Karpas-422 (cell line): ENCODE data around the gene BANF2. TPM values are rescaled to one million over a fixed set of nuclear protein-coding genes. Genes with fewer than 3 reads are reported as not detected.

ENCODE experiments used
- DNase-seq: peaks from one replicate; pipeline ENCODE4 v3.0.0-alpha.2; 2015
- H2AFZ ChIP-seq: fragments of 200-600 bp; sonication (generic); 2 replicates; pipeline ENCODE4 v1.6.1; 2014; ENCODE audit warnings: antibody characterized with exemption, low read length, mixed read lengths
- H3K27ac ChIP-seq: fragments of 200-600 bp; sonication (generic); 2 replicates; pipeline ENCODE4 v1.5.1; 2014; ENCODE audit warnings: mild to moderate bottlenecking, low read length, moderate library complexity
- H3K27me3 ChIP-seq: fragments of 200-600 bp; sonication (generic); 2 replicates; pipeline ENCODE4 v1.6.1; 2014; ENCODE audit warnings: low read length, mixed read lengths
- H3K36me3 ChIP-seq: fragments of 200-600 bp; sonication (generic); 2 replicates; pipeline ENCODE4 v1.6.1; 2014; ENCODE audit warnings: low read length, mixed read lengths; ENCODE audit not compliant: insufficient read depth
- H3K4me1 ChIP-seq: fragments of 200-600 bp; sonication (generic); 2 replicates; pipeline ENCODE4 v1.6.1; 2014; ENCODE audit warnings: mild to moderate bottlenecking, low read length, mixed read lengths
- H3K4me2 ChIP-seq: fragments of 200-600 bp; sonication (generic); 2 replicates; pipeline ENCODE4 v1.6.1; 2014; ENCODE audit warnings: low read length, low read depth, mild to moderate bottlenecking; ENCODE audit not compliant: poor library complexity, severe bottlenecking
- H3K4me3 ChIP-seq: fragments of 200-600 bp; sonication (generic); 2 replicates; pipeline ENCODE4 v1.5.1; 2014; ENCODE audit warnings: mild to moderate bottlenecking, antibody characterized with exemption, low read length, mixed read lengths
- H3K79me2 ChIP-seq: fragments of 200-600 bp; sonication (generic); 2 replicates; pipeline ENCODE4 v1.6.1; 2014; ENCODE audit warnings: mild to moderate bottlenecking, low read length, mixed read lengths
- H3K9ac ChIP-seq: fragments of 200-600 bp; sonication (generic); 2 replicates; pipeline ENCODE4 v1.6.0; 2014; ENCODE audit warnings: low read length
- H3K9me2 ChIP-seq: fragments of 200-600 bp; sonication (generic), shearing (Covaris generic); replicated peaks from 2 replicates; pipeline ENCODE4 v1.6.0; 2014; ENCODE audit warnings: mild to moderate bottlenecking, low read length, moderate library complexity; ENCODE audit not compliant: insufficient read depth
- H3K9me3 ChIP-seq: fragments of 300-700, 200-600 bp; sonication (generic); 2 replicates; pipeline ENCODE4 v1.6.1; 2014; ENCODE audit warnings: low read length, mixed read lengths
- H4K20me1 ChIP-seq: fragments of 200-600 bp; sonication (generic); 2 replicates; pipeline ENCODE4 v1.6.1; 2014; ENCODE audit warnings: mild to moderate bottlenecking, antibody characterized with exemption, low read length, low read depth; ENCODE audit not compliant: insufficient read depth
- total RNA-seq: library from RNA; depleted of rRNA; stranded (reverse); fragments of >200 nt; shearing (Covaris generic); gene quantifications from 2 replicates; pipeline ENCODE4 v1.2.3, GENCODE V29; 2014; ENCODE audit warnings: low replicate concordance

Gene BANF2
- total RNA-seq, 1 experiment from 2014 or later: not detected

DNA sequence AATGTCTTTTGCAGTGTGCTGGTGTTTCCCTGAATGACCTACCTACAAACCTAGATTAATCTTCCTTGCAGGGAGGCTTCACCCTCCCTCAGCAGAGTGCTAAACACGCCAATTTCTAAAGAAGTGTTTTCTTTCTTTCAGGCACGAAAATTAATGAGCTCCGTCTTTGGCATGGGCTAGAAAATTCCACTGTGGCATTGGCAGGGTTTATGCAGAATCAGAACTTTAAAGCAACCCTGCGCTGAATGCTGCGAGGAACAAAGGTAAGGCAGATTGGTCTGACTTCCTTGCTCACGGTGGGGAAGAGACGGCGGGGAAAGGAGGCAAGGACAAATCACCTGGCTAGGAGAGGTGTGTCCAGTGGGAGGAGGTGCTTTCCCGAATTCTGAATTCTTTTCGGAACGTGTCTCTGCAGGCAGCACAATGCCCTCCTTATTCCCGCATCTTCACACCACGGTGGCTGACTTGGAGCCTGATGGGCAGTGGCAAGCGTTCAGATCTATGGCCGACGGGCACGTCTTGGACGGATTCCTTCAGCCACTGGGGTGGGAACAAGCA lies 6.2 kb upstream of the BANF2 start:
- no peaks in the 10 kb centered on the region for H3K36me3 ChIP-seq
- no peak overlapping the region for H2AFZ ChIP-seq
- no peaks in the 10 kb centered on the region for H3K27me3 ChIP-seq
- H4K20me1 ChIP-seq: no peaks in the 10 kb centered on the region
- H3K27ac ChIP-seq: no peak overlapping the region
- no peak for DNase-seq
- no peaks in the 10 kb centered on the region for H3K79me2 ChIP-seq
- no peak overlapping the region for H3K4me3 ChIP-seq
- no peak overlapping the region for H3K4me2 ChIP-seq
- H3K9me3 ChIP-seq: no peaks in the 10 kb centered on the region; the same call in 1 of the 2 replicates
- no peak overlapping the region for H3K9ac ChIP-seq
- no peaks in the 10 kb centered on the region for H3K4me1 ChIP-seq
- no peaks in the 10 kb centered on the region for H3K9me2 ChIP-seq

DNA sequence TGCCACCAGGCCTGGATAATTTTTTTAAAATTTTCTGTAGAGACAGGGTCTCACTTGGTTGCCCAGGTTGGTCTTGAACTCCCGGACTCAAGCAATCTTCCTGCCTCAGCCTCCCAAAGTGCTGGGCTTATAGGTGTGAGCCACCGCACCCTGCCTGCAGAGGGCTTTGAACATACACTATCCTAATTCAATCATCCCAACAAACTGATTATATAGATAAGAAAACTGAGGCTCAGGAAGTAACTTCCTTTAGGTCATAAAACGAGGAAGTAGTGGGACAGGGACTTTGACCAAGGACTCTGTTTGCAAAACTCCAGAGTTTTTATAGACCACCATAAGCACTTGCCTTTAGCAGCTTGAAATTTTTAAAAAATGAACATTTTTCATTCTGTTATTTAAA lies 5.0 kb upstream of the BANF2 start:
- no peaks in the 10 kb centered on the region for H4K20me1 ChIP-seq
- no peaks in the 10 kb centered on the region for H3K27me3 ChIP-seq
- no peaks in the 10 kb centered on the region for H3K79me2 ChIP-seq
- H3K9me3 ChIP-seq: no peaks in the 10 kb centered on the region; the same call in 1 of the 2 replicates
- DNase-seq: no peak
- no peak overlapping the region for H2AFZ ChIP-seq
- H3K4me2 ChIP-seq: no peak overlapping the region
- no peaks in the 10 kb centered on the region for H3K36me3 ChIP-seq
- H3K4me1 ChIP-seq: no peaks in the 10 kb centered on the region
- H3K9ac ChIP-seq: no peak overlapping the region
- no peak overlapping the region for H3K27ac ChIP-seq
- no peak overlapping the region for H3K4me3 ChIP-seq
- H3K9me2 ChIP-seq: no peaks in the 10 kb centered on the region

DNA sequence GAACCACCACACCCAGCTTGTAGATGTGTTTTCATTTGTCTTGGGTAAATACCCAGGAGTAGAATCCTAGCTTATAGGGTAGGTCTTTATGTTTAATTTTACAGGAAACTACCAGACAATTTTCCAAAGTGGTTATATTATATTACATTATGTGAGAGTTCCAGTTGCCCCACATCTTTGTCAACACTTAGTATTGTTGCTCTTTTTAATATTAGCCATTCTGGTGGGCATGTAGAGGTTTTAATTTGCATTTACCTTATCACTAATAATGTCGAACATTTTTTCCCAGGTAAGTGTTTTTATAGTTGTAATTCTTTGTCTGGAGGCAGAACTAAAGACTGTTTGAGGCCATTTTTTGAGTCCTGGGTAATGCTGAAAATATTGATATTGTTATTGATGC lies 3.5 kb upstream of the BANF2 start:
- no peaks in the 10 kb centered on the region; the same call in 1 of the 2 replicates for H3K9me3 ChIP-seq
- H3K27ac ChIP-seq: no peak overlapping the region
- no peaks in the 10 kb centered on the region for H3K79me2 ChIP-seq
- H3K36me3 ChIP-seq: no peaks in the 10 kb centered on the region
- DNase-seq: no peak
- H4K20me1 ChIP-seq: no peaks in the 10 kb centered on the region
- H3K27me3 ChIP-seq: no peaks in the 10 kb centered on the region
- no peak overlapping the region for H3K9ac ChIP-seq
- no peak overlapping the region for H3K4me2 ChIP-seq
- no peaks in the 10 kb centered on the region for H3K4me1 ChIP-seq
- no peak overlapping the region for H2AFZ ChIP-seq
- no peaks in the 10 kb centered on the region for H3K9me2 ChIP-seq
- no peak overlapping the region for H3K4me3 ChIP-seq

DNA sequence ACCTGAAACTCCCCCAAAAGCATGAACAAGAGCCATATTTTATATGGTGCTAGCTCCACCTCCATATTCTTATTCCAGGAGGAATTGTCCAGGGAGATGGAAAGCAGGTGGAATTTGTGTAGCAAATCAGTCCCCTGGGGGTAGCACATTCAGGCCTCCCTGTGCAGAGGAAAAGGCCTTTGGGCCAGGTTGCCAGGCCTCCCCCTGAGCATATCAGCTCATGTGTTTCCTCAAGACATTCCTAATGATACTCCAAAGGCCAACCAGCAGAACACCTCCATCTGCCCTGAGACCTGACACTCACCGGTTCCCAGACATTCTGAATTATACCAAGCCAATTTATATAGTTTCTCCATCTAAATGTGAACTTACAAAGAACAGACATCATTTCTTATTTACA lies 2.6 kb upstream of the BANF2 start:
- Histone ChIP-seq H3K79me2 (no peaks in the 10 kb centered on the region), H3K4me1 (no peaks in the 10 kb centered on the region), H3K9me3 (no peaks in the 10 kb centered on the region; the same call in 1 of the 2 replicates), H3K4me3 (no peak overlapping the region), H3K36me3 (no peaks in the 10 kb centered on the region), H3K27ac (no peak overlapping the region), H3K27me3 (no peaks in the 10 kb centered on the region), H3K9me2 (no peaks in the 10 kb centered on the region), H3K4me2 (no peak overlapping the region), H4K20me1 (no peaks in the 10 kb centered on the region), H3K9ac (no peak overlapping the region), H2AFZ (no peak overlapping the region)
- DNase-seq: no peak

DNA sequence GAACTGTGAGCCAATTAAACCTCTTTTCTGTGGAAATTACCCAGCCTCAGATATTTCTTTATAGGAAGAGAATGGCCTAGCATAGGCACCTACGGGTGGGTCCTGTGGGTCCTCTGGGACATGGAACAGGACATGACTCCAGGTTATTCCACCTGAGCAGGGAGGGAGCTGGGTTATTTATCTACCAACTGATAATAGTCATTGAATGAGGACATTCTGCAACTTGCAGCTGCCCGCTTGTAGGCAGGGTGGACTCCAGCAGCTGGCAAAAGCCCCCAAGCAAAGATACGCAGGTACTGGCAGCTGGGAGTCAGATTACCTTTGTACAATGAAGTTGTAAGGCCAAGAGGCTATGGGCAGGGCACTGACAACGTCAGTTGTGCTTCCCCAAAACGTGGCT lies 1.4 kb upstream of the BANF2 start:
- no peaks in the 10 kb centered on the region for H3K36me3 ChIP-seq
- no peaks in the 10 kb centered on the region for H3K27me3 ChIP-seq

DNA sequence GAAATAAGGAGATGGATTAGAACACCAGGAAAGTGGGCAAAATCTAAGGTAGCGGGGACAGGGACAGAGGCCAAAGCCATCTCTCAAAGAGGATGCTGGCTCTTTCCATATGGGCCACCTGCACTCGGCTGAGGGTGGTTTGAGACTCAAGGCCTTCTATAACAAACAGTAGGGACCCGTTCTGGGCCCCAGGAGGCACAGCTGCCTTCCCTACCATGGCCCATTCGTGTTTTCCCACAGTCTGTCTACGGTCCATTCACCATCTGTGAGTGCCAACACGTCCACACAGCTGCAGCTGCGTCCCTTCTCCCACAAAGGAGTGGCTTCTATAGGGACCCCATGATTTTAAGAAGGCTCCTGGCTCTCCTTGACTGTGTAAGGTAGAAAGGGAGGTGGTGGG lies 871 bp downstream of the BANF2 start:
- H3K9me3 ChIP-seq: no peaks in the 10 kb centered on the region; the same call in 1 of the 2 replicates
- H3K27me3 ChIP-seq: no peaks in the 10 kb centered on the region
- H3K9me2 ChIP-seq: no peaks in the 10 kb centered on the region
- no peak overlapping the region for H3K4me3 ChIP-seq
- H3K9ac ChIP-seq: no peak overlapping the region
- no peak overlapping the region for H3K27ac ChIP-seq
- no peaks in the 10 kb centered on the region for H3K79me2 ChIP-seq
- H3K4me1 ChIP-seq: no peaks in the 10 kb centered on the region
- no peak overlapping the region for H3K4me2 ChIP-seq
- H2AFZ ChIP-seq: no peak overlapping the region
- no peaks in the 10 kb centered on the region for H4K20me1 ChIP-seq
- no peaks in the 10 kb centered on the region for H3K36me3 ChIP-seq
- DNase-seq: no peak

More for the DNA sequence above, 1.4 kb upstream of the BANF2 start:
- no peak overlapping the region for H3K4me3 ChIP-seq
- no peaks in the 10 kb centered on the region for H3K9me2 ChIP-seq
- H3K4me2 ChIP-seq: no peak overlapping the region
- no peak overlapping the region for H3K9ac ChIP-seq
- no peak overlapping the region for H3K27ac ChIP-seq
- no peaks in the 10 kb centered on the region for H4K20me1 ChIP-seq
- no peaks in the 10 kb centered on the region for H3K79me2 ChIP-seq
- H3K9me3 ChIP-seq: no peaks in the 10 kb centered on the region; the same call in 1 of the 2 replicates
- no peak overlapping the region for H2AFZ ChIP-seq
- DNase-seq: no peak
- H3K4me1 ChIP-seq: no peaks in the 10 kb centered on the region

DNA sequence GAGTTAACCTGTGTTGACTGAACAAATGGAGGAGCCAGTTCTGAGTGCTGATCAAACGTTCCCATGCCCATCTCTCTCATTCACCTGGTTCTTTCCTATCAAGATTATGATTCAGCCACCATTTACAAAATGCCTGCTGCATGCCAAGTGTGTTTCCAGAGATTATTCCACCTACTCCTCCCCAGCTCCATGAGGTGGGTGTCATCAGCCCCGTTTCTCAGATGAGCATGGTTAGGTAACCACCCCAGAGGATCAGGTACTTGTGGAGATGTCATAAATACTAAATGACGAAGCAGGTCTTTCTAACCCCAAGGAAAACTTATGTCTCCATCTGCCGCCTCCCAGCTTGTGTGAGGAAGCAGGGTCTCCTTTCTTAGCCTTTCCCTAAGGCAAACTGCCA lies 2.1 kb downstream of the BANF2 start:
- Histone ChIP-seq H2AFZ (no peak overlapping the region), H4K20me1 (no peaks in the 10 kb centered on the region), H3K9ac (no peak overlapping the region), H3K4me2 (no peak overlapping the region), H3K27me3 (no peaks in the 10 kb centered on the region), H3K79me2 (no peaks in the 10 kb centered on the region), H3K27ac (no peak overlapping the region), H3K4me1 (no peaks in the 10 kb centered on the region), H3K9me2 (no peaks in the 10 kb centered on the region), H3K9me3 (no peaks in the 10 kb centered on the region), H3K36me3 (no peaks in the 10 kb centered on the region), H3K4me3 (no peak overlapping the region)
- no peak for DNase-seq

DNA sequence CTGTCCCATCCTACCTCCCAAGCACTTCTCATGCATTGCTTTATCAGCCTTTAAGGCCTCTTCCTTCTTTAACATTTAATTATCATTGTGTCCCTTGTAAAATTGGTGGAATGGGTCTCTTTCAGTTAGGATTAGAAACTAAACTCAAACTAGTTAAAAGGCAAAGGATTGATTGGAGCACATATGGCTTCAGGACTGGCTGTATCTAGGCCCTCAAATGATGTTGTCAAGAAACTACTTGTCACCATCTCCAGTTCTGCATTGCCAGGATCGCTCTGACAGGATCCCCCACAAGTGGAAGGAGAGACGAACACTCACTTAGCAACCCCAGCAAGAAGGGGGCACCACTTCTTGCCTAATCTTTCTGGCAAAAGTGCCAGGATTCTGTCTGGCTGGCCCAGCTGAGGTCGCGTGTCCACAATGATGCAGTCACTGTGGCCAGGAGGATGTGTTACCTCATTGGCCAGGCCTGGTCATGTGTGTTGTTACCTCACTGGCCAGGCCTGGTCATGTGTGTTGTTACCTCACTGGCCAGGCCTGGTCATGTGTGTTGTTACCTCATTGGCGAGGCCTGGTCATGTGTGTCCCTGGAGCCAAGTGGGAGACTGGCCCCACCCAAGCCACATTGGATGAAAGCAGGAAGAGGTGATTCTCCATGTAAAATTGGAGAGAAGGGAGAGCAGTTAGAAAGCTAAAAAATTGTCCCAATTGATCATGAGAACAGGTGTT lies 5.0 kb downstream of the BANF2 start:
- Histone ChIP-seq H3K9me3 (no peaks in the 10 kb centered on the region), H3K27me3 (no peaks in the 10 kb centered on the region), H3K9ac (no peak overlapping the region), H3K4me1 (no peaks in the 10 kb centered on the region), H3K79me2 (no peaks in the 10 kb centered on the region), H3K9me2 (no peaks in the 10 kb centered on the region), H3K4me3 (no peak overlapping the region), H3K27ac (no peak overlapping the region), H3K36me3 (no peaks in the 10 kb centered on the region), H4K20me1 (no peaks in the 10 kb centered on the region), H3K4me2 (no peak overlapping the region), H2AFZ (no peak overlapping the region)
- DNase-seq: no peak
